GM19043 (cell line): Measurements from ENCODE around the gene RAMAC.
"Not testable (repeated sequence)": the region's sequence is repeated elsewhere in the genome, so short reads cannot be mapped to it uniquely, and the experiment has no call there.

ENCODE experiments used
- ATAC-seq: cut with Tn5 transposase; IDR thresholded peaks from one replicate; pipeline ENCODE4 v1.9.1; 2021; ENCODE audit warnings: low read depth; ENCODE audit not compliant: unreplicated experiment

RAMAC gene

DNA sequence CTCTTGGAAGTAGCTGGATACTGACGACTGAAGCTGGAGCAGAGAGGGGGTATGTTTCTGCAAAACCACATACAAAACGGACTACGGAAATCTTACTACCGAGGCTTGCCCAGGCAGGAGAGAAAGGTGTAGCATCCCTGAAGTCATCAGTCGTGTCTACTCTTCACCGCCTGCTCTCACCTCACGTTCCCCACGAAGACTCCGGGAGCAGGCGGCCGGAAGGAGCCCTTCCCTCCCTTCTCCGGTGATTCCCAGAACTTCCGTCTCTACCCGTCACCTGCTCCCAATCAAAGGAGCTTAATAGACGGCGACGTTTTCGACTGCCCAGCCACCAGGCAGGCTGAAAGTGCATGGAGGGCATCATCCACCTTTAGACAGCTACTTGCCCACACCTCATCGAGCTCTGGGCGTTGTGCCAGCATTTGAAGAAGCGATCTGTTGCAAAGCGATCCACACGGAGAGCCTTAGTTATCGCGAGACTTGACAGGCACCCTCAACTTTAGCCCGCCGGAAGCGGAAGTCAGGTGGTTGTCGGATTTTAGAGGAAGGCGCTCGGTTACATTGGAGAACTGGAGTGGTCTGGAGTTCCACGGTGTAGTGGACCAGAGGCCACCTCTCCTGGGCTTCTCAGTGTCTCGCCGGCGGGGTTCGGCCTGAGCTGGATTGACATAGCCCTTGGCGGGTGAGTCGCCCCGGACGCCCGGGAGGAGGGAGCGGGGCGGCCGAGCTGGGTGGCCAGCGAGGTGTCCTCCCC, at the start of gene RAMAC:
Gene RAMAC, plus strand, starts transcription at position 523 of the 754 bp plus-strand sequence. CDS start 2,809 bp downstream, outside the sequence.
- peak; percentile 97 for ATAC-seq

DNA sequence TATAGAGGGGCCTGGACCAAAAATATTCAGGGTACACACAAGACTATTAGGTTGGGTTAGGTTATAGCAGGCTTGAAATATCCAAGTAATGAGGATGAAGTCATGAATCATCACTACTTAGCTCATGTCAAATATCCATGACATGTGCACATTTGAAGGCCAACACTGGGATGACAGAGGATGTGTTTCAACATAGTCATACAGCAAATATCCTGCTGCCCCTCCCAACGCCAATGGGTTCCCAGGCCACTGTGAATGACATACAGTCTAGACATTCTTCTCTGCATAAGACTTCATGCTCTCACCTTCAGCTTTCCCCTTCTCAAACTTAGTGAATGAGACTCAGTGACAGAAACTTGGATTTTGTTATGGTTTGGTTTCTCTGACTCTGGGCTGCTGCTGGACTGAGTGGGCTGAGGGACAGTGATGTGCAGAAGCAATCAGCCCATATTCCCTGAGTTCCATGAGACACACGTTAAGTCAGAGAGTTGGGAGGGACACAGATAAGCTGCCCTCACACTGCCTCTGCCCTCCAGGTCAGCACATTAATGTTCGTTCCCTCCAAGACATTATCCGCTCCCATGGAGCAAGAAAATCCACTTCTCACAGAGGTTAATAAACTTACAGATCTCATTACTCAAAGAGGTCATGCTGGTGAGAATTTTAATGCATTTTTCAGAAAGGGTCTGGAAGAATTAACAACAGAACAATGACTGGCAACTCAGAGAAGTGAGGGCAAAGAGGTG, 48.9 kb upstream of the RAMAC start:
- ATAC-seq = no peak

DNA sequence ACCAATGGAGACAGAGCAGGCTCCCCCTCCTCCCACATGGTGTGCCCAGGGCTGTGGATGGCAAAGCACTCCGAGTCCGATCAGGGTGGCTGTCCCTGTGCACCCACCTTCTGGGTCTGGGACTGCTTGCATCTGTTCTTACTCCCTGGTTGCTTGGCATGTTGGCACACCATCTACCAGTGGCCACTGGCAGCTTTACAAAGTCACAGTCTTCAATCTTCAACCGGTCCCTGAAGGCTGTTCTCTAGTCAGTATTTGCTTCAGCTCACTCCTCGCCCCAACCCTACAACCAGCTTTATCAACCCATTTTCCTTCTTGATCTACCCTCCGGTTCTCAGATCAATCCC, 48.3 kb upstream of the RAMAC start:
- no peak for ATAC-seq

DNA sequence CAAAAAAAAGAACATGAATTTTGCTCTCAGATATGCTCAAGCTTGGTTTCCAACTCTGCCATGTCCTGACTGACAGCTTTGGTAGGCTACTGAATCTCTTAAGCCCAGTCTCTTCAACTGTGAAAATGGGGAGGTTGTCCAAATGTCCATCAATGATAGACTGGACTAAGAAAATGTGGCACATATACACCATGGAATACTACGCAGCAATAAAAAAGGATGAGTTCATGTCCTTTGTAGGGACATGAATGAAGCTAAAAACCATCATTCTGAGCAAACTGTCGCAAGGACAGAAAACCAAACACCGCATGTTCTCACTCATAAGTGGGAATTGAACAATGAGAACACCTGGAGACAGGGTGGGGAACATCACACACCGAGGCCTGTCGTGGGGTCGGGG, 46.3 kb upstream of the RAMAC start:
- ATAC-seq = not testable (repeated sequence)

DNA sequence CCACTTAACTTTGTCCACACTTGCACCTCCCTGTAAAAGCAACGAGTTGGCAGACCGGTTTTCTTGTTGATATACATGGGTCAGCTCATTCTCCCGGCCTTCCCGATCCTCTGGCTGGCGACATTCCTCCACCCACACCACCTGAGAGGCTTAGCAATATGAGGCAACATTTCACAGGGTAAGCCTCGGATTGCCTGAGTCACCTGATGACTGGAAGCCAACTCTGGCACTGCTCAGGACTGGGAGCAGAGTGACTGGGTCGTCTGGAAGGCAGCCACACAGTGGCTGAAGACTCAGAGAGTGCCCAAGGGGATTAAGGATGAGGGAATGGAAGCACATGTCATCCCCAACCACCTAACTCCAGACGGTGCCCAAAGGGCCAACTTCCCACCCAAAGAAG, 43.3 kb upstream of the RAMAC start:
- ATAC-seq = no peak

DNA sequence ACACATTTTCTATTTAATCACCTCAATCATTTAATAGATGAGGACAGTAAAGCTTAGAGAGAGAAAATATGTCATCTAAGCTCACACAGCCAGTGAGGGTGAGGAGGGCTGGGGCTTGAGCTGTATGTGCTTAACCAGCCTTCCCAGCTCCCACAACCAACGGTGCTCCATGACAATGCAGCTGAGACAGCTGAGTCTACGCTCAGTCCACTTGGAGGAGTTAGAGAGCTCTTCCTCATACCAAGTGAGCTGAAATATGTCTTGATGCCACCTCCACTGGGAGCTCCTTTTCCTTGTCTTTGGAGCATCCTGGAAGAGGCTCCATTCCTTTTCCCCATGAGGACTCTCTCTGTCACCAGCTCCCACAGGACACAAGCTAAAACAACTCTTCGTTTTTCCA, 42.8 kb upstream of the RAMAC start:
- no peak for ATAC-seq

DNA sequence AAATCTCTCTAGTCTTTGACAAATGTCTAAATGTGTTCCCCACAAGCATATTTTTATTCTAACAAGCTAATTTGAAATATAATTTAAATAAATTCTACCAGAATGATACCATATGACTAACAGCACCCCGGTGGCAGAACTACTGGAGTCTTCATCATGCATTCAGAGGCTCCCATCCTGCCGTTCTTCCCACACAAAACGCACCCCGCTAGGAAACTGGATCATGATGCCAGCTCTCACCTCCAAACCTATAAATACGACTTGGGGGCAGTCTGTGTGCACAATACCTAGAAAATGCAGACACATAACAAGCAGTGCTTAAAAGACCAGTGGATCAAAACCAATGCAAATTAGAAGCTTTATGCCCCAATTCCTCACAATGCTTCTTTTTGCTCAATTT, 42.0 kb upstream of the RAMAC start:
- no peak for ATAC-seq

DNA sequence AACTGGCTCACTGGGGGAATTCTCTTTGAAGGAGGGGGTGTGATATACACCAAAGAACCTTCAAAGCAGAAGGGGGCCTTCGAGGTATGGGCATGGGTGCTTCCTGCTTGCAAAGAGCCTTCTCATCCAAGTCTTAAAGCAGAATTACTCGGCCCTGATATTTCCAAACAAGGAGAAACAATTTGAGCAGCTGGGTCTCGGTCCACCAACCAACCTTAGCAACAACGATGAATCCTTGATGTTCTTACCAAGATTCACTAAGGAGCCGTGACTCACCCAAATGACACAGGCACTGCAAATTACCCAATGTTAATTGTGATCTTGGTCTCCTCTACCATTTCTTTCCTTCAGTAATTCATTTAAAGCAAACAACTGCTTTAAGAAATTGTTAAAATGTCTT, 41.2 kb upstream of the RAMAC start:
- ATAC-seq = no peak

DNA sequence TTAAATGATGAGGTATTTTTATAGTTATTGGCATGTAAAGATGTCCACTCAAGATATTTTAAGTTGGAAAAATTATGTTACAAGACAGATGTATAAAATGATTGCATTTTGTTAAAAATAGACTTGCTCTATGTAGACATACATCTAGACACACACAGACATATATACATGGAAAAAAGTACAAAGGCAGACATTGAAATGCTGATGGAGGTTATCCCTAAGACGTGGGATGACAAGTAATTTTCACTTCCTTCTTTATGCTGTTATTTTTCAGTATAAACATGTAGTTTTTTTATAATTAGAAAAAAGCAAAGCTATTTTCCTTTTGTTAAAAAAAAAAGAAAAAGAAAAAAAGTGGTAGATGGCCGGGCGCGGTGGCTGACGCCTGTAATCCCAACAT, 40.7 kb upstream of the RAMAC start:
- ATAC-seq = no peak

DNA sequence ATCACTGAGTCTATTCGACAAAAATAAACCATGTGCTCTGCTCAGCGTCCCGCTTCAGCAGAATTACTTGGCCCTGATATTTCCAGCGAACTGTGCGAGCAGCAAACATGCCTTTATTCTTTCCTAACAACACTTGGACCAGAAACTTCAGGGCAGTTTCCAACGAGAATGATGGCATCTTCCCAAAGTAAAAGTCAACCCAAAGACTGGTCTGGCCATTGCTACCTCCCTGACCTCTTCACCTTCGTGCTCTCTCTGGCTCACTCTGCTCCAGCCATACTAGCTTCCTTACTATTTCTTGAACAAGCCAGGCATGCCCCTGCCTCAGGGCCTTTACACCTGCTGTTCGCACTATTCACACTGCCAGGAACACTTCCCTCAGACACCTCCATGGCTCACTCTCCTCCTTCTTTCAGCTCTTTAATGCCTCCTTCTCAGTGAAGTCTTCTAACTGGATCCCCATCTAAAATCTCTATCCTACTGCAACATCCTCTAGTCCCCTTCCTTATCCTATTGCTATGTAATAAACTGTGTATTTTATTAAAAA, 39.8 kb upstream of the RAMAC start:
- no peak for ATAC-seq

DNA sequence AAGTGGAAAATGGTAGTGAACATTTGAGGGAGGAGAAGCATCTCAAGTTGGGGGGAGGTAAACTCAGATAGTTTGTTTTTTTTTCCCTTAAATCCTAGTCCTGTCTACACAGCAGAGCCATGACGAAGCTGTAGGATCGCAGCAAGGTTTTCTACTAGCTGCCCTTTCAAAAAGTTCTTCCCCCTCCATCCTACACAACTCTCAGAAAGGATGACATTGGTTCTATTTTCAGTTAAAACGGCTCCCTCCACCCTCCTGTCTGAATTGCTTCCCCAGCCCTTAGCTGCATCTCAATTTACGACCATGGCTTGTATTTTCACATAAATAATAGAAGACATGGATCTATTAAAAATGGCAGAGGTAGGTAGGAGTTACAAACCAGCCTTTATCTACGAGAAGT, 35.7 kb upstream of the RAMAC start:
- no peak for ATAC-seq

DNA sequence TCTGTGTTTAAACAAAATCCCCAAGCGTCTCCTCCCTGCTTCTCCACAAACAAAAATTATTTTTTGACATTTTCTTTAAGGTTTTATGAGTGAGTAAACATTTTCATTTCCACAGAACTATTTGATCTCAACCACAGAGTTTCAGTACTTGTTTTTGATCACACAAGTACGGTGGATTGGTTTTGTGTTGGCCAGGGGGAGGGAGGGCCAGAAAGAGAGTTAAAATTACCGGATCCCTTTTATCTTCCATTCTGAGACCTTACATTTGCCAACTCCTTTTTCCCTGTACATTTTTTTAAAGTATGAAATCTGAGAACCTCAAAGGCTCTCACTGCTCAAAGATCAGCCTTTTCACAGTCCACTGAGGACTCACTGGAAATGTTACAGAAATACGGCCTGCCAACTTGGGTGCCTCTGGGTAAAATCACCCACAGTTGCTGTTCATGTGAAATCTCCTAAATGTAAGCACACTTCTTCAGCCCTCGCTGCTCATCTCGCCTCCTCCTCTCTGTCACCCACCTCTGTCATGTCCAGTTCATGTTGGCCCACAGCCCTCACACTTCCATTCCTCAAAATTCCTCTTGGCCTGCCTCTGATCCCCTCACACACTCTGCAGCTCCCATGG, 35.2 kb upstream of the RAMAC start:
- peak; percentile 55 for ATAC-seq

DNA sequence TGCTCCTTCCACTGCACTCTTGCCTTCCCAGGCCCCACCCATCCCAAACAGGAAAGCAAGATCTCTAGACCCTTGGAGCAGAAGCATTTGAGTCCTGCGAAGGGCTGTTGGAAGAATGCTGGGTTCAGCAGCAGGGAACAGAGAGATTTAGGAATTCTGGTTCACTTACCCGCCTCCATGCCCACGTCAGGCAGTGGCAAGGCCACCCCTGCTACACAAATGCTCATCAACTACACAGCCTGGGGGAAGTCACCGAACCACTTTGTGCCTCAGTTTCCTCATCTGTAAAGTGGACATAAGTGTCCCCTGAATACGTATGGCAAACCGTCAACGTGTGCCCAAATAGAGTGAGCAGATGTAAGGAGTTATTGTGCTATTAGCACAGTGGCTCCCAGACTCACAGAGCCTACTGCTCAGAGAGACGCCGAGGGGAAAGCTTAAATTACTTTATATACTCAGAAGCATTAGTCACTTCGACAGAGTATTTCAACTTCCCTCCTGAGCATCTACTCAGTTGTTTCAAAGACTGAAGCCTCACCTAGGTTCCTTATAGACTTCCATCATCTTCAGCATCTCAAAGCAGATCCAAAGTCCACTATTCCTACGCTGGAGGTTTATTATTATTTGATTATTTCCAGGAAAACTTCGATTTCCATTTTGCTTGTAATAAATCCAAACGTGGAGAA, 34.4 kb upstream of the RAMAC start:
- ATAC-seq = no peak

DNA sequence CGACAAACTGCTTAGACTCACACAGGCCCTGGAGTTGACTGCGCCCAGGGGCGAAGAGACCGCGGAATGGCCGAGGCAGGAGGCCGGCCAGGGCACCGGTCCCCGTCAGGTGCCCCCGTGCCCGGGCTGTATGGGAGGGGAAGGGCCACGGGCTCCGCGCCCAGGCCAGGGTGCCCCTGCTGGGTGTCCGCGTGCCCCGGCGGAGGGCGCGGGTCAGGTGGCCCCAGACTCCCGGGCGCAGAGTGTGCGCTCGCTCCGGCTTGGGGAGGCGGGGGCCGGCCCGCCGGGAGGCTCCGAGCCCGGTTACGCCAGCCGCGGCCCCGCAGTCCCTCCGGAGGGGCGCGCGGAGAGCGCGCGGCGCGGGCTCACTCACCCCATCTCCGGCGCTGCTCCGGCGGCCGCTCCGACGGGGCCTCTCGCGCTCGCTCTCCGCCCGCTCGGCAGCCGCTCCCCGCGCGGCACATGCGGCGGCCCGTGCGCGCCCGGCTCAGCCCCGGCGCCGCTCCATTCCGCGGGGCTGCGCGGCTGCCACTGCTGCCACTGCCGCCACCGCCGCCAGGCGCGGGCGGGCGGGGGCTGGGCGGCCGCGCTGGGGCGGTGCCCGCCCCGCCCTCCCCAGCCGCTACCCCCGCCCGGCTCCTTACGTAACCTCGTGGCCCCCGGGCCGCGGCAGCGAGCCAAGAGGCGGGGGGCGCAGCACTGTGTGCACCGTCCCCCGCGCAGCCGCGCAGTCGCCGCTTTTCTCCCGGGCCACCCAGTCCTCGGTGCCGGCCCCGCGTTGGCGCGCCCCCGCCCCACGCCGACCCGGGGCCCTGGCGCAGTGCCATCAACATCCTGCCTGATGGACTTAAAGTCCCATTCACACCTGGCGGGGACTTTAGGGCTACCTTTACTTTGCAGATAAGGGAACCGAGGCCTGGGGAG, 33.6 kb upstream of the RAMAC start, which contains the start of gene HOMER2:
Gene HOMER2, minus strand, starts transcription at position 563 of the 924 bp plus-strand sequence. Its CDS starts 185 bp downstream, at position 378.
- ATAC-seq = no peak

DNA sequence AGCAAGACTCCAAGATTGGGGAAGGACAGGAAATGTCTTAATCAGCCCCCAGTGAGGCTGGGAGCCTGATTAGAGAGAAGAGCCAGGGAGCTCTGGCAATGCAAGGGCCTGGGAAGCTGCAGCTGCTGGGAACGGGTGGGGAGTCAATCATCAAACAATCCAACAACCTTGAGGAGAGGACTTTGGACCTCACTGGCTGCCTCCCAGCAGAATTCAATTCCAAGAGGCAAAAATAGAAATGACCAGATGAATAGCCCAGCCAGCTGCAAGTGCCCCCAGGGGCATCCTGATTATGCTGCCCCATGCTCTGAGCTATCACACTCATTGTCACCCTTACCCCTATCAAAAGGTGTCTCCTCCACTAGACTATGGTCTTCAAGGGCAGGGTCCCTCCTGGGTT, 27.4 kb upstream of the RAMAC start:
- no peak for ATAC-seq

DNA sequence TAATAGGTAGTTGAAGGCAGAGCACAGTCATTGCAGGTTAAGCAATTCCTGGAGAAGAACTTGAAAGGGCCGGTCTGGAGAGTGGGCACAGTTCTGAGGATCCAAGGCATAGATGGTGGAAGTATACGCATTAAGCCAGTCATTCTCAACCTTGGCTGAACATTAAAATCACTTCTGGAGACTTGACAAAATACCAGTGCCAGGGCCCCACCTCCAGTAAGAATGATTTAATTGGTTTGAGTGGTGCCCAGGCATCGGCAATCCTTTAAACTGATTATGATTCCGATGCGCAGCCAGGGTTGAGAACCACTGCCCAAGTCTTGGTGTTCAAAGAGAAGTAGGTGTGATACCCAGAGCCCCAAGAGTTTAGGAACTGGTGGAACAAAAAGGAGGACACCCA, 26.6 kb upstream of the RAMAC start:
- ATAC-seq = no peak

DNA sequence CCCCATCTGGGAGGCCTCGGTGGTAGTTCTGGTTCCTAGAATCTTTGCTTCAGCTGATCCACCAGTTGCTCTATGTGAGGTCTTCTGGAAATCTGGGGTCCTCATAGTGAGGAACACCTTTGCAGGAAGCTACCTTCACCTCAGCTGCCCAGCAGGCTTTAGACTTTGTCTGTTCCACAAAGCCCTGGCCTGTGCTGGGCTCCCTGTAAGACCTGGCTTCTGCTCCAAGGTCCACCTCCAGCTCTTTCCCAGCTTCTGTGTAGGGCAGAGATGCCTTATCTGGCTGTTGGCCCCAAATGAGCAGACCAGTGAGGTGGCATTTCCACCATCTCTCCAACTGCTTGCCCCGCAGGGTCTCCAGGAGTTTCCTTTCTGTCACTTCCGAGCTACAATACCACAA, 25.2 kb upstream of the RAMAC start:
- ATAC-seq = no peak

DNA sequence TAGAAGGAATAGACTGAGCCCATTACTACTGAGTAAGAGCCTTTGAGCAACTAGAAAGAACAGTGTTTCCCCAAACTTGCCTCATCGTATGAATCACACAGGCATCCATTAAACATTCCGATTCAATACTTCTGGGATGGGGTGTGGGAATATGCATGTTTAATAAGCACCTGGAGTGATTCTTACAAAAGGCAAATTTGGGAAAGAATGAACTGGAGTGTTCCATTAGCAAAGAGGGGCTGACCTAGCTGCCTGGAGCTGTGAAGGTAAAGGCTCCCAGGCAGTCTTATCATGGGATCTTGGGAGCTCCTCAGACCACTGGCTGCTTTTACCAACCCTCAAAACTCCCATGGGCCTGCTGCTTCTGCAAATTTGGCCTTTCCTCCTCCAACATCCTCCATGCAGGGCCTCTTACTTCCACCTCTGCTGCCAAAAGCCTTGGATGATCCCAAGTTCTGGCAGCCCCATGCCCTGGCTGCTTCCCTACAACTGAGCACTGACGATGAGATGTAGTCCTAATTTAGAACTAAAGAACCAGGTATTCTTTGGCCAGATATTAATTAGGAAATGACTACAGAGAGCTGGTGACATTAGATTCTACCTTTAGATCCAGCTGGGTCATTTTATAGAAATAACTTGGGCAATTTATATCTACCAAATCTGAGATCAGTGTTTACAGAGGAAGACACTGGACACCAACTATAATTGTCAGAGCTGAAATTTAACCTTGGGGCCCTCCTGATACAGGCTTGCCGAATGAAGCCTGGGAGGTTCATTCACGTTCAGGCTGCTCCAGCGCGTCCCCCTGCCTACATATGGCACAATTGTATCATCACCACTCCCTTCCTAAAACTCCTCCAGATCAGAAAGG, 22.3 kb upstream of the RAMAC start:
- ATAC-seq = no peak

DNA sequence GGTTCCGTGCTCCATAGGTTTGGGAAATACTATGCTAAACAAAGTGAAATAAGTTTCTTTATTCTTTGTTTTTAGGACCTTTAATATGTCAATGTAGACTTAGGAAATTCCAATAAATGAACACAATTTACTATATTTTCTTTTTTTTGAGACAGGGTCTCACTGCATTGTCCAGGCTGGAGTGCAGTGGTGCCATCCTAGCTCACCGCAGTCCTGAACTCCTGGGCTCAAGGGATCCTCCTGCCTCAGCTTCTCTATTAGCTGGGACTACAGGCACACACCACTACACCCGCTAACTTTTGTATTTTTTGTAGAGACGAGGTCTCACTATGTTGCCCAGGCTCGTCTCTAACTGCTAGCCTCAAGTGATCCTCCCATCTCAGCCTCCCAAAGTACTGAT, 21.1 kb upstream of the RAMAC start:
- no peak for ATAC-seq
